Stimulated activated CD8-positive, alpha-beta memory T cell treated with anti-CD3 and anti-CD28 coated beads, Interleukin-12 subunit alpha, Interleukin-12 subunit beta, amount 100 ng/mL, for 1 hour (primary cell): ENCODE results near the gene CD160.
A peak's percentile ranks its signal among the peaks of the same experiment; 100 is the strongest.
"Not testable (repeated sequence)": the region's sequence is repeated elsewhere in the genome, so short reads cannot be mapped to it uniquely, and the experiment has no call there.

ENCODE experiments used
- DNase-seq: peaks from one replicate; pipeline ENCODE4 v3.0.0-alpha.2; 2020; ENCODE audit warnings: low read depth

Gene CD160, protein sequence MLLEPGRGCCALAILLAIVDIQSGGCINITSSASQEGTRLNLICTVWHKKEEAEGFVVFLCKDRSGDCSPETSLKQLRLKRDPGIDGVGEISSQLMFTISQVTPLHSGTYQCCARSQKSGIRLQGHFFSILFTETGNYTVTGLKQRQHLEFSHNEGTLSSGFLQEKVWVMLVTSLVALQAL

GRCh38 chr1:145719230-145720079 lies at the start of gene CD160:
Gene CD160, plus strand, starts transcription at chr1:145719499. Its CDS starts 8,829 bp downstream, at chr1:145728328.
- DNase-seq, result no peak

GRCh38 chr1:145670995-145671745 lies 48.1 kb upstream of the CD160 start:
- not testable (repeated sequence) for DNase-seq

DNA sequence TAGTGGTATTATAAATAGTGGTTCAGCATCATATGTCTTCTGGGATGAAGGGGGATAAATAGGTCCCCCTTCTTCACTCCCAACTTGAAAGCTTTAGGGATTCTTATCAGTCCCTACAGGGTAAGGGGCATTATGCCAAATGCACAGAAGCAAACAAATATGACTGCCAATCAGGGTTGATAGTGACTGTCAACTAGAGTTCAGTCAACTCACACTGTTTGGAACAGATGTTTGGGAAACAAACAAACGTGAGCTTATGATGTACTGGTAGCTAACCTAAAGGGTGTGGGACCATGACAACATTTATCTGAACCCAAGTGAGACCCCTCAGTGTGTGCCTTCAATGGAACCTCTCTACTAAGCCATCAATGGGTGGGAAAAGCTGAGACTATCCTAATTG lies 46.1 kb upstream of the CD160 start:
- DNase-seq, result not testable (repeated sequence)

DNA sequence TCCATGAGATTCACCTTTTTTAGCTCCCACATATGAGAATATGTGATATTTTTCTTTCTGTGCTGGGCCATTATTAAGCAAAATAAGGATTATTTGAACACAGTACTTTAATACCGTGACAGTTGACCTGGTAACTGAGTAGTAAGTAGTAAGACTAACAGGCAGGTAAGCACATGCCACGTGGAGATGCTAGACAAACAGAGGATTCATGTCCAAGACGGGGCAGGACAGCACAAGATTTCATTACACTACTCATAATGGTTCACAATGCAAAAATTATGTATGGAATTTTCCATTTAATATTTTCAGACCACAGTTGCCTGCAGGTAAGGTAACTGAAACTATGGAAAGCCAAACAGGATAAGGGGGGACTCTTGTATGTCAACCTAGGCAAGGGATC lies 34.4 kb upstream of the CD160 start:
- not testable (repeated sequence) for DNase-seq

DNA sequence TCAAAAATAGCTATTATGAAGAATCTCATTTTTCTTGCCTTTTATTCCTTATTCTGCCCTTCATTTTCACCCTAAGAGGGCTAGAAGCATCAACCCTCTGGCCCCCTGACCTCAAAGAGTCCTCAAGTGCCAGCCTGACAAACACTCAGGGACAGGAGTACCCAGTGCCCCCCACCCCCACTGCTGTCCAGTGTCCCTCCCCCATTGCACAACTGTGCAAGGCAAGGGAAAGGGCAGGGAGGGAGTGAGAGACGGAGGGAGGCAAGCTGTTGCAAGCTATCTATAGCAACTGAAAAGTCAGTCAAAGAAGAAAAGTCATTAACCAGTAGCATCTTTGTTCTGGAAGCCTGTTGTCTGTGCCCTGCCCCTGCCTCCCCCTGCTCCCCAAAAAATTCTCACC lies 33.2 kb upstream of the CD160 start:
- DNase-seq, result not testable (repeated sequence)

GRCh38 chr1:145688328-145688727 lies 31.0 kb upstream of the CD160 start:
- DNase-seq, result no peak

DNA sequence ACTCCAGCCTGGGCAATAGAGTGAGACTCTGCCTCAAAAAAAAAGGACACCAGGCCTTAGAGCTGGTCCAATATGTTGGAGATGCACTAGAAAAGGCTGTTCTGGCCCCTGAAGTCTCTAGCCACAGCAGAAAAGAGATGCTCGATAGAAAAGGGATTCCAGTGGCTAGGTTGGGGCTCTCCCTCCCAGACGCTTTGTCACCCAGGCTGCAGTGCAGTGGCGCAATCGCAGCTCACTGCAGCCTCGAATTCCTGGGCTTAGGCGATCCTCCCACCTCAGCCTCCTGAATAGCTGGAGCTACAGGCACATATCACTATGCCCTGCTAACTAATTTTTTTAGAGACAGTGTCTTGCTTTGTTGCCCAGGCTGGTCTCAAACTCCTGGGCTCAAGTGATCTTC lies 30.4 kb upstream of the CD160 start:
- DNase-seq, result no peak

DNA sequence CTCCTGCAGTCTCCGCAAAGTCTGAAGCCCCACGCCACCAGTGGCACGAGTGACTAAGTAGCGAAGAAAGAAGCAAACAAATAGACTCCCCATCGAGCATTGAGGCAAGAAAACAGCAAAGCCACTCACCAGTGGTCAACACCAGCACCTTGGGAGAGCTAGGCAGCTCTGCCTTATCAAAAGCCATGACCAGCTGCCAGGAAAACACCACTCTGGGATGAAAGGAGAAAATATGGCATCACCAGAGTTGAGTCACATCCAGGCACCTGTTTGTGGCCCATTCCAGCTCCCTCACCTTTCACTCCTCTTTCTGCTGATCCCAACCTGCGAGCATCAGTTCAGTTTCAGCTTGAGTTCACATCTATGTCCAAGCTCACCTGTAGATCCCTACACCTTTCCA lies 29.4 kb upstream of the CD160 start:
- no peak for DNase-seq

GRCh38 chr1:145690587-145691558 lies 28.4 kb upstream of the CD160 start:
- DNase-seq, result peak; percentile 7

DNA sequence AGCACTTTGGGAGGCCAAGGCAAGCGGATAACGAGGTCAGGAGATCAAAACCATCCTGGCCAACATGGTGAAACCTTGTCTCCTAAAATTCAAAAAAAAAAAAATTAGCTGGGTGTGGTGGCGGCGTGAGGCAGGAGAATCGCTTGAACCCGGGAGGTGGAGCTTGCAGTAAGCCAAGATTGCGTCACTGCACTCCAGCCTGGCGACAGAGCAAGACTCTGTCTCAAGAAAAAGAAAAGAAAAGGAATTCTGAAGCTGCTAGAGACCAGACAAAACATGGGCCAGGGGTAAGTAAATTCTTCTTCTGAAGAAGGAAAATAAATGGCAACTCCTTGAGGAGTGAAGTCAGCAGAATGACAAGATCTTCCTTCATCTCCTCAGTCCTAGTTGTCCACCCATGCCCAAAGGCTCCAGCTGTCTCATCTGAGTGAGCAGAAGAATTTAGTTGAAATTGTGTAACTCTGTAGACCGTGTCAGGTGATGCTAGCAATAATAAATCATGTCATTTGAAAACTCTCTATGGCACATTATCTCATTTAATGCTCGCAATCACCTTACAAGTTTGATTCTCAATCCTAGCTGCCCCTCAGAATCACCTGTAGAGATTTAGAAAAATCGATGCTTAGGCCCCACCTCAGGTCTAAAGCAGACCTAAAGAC lies 26.4 kb upstream of the CD160 start:
- DNase-seq, result no peak

- no peak for DNase-seq
These were observed 23.3 kb upstream of the CD160 start for GRCh38 chr1:145695821-145696629.

GRCh38 chr1:145696630-145696960 lies 22.7 kb upstream of the CD160 start:
- no peak for DNase-seq

DNA sequence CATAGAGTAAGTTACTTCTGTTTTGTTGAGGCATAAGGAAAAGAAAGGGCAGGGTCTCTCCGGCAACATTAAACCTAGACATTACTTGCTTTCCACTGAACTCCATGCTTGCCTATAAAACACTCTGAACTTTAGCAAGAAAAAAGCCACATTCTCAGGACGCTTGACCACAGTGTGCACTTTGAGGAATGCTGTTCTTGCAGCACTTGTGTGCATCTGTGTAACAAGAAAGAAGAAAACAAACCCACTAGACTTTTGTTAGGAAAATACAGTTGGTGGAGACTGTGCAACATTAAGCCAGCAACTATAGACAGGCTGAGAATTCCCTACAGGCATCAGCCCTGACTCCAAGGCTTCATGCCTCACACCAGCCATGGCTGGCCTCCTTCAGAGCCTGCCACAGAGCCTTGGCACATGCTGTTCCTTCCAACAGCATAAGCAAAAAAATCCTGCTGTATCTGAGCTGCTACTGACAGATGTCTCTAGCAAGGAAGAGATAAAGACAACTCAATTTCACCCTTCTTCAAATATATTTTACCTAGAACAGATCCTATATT lies 17.9 kb upstream of the CD160 start:
- DNase-seq, result no peak

DNA sequence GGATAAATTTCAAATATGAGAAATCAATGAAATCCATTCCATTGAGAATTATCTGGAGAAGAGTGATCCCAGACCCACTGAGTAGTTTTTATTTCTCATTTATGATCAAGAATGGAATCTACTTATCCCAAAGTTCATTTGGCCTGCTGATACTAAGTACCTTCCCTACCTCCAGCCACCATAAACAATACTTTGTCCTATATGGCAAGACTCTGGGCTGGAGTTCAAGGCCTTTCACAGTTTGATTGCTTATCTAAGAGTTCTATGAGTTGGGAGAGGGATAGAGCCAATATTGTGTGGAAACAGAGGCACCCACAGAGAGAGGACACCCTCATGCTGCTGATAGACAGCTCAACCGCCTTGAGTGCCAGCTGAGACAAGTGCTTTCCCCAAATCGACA lies 17.2 kb upstream of the CD160 start:
- no peak for DNase-seq

DNA sequence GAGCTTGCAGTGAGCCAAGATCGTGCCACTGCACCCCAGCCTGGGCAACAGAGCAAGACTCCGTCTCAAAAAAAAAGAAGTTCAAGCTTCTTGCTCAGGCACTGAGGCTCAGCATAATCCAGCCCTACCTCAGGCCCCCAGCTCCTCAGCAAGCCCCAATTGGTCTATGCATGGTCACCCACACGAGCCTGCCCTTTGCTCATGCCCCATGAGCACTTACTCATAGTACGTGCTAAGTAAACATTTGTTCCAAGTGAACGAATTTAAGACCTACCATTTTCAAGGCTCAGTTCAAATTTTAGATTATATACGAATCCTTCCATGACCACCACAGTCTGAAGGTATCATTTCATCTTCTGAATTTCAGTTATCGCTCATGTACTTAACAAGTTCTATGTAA lies 16.5 kb upstream of the CD160 start:
- DNase-seq, result no peak

DNA sequence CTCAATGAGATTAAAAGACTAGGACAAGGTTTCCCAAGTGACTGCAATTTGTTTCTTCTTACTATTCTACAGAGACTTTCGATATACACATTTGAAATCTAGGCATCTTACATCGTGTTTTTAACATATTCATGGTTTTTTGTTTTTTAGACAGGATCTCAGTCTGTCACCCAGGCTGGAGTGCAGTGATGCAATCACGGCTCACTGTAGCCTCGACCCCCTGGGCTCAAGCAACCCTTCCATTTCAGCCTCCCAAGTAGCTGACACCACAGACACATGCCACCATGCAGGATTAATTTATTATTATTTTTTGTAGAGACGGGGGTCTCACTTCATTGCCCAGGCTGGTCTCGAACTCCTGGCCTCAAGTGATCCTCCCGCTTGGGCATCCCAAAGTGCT lies 13.7 kb upstream of the CD160 start:
- no peak for DNase-seq

DNA sequence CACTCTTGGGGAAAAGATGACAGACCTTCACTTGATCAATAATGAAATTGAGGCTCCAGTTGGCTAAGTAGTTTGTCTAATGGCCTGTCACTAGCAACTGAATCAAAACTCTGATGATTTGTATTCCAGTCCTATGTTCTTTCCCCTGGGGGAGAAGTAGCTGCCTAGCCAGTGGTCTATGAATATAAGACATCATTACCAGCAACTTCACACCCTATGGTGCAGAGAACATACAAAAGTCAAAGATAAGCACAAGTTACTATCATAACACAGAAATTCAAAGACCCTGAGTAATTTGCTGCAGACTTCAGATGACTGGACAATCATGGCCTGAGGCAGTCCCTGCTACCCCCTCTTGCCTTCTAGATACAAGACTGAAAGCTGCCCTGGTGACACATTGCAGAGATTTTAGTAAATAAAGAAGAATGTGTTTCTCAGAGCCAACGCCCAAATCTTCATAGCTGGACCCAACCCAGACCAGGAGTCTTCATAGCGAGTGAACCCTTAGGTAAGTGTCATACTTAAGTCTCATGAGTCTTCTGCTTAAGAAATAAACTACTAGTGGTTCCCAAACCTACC lies 13.1 kb upstream of the CD160 start:
- DNase-seq, result no peak

DNA sequence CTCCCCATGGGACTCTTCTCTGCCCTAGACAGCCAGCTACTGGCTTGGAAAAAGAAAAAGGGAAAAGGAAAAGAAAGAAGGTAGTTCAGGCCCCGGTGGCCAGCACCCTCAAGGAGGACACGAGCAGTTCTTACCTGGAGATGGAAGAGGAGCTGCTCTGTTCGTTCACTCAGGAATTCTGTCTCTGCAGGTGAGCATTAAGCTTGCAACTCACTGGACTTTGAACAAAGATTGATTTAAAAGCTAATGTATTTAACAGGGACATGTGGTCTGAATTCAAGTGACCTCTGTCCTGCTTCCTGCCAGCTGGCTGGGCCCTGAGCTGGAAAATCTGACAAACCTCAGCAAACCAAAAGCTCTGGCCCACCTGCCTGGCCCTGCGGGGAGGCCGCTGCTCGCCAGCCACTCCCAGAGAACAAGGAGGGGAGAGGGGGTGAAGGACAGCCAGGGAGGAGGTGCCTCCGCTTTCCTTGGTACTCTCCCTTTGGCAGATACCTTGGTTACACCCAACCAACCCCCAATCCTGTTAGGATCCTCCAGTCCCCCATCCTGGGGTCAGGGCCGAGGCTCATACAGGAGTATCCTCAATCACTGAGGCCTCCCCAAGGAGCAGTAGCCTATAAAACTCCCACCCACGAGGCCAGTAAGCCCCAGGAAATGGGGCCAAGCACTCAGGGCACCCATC lies 12.0 kb upstream of the CD160 start, which contains the start of gene PDZK1:
Gene PDZK1, minus strand, starts transcription at position 186 of the 685 bp plus-strand sequence. CDS start 19,347 bp downstream, outside the sequence.
- no peak for DNase-seq

DNA sequence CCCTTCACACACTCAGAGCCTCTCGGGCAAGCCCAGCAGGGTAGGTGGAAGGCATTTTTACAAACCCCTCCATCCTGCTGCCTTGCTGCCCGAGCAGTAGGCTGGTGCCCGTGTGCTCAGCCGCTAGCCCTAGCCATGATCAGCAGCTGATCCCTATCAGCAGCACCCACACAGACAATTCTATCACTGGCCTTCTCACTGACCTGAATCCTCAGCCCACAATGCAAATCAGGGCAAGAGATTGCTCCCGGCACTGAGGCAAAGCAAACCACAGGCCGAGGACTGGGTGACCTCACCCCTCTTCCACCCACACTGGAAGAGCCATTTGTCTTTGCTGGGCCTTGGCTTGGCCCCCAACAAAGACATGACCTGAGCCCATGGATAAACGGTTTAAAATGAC lies 11.2 kb upstream of the CD160 start:
- no peak for DNase-seq
